Measurements from ENCODE around the gene DTNBP1.

DTNBP1 gene

DNA sequence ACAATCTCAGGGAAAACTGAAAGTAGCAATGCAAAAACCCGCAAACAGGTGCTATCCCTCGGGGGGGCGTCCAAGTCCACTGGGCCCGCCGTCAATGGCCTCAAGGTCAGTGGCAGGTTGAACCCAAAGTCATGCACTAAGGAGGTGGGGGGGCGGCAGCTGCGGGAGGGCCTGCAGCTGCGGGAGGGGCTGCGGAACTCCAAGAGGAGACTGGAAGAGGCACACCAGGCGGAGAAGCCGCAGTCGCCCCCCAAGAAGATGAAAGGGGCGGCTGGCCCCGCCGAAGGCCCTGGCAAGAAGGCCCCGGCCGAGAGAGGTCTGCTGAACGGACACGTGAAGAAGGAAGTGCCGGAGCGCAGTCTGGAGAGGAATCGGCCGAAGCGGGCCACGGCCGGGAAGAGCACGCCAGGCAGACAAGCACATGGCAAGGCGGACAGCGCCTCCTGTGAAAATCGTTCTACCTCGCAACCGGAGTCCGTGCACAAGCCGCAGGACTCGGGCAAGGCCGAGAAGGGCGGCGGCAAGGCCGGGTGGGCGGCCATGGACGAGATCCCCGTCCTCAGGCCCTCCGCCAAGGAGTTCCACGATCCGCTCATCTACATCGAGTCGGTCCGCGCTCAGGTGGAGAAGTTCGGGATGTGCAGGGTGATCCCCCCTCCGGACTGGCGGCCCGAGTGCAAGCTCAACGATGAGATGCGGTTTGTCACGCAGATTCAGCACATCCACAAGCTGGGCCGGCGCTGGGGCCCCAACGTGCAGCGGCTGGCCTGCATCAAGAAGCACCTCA, 166.3 kb downstream of the DTNBP1 start:
- no peak for DNase-seq
- TF ChIP-seq POLR2A (IDR thresholded peaks at IDR 0.05; ENCODE audit: low read length), result no peak
- TF ChIP-seq GATA1 (IDR thresholded peaks at IDR 0.05; ENCODE audit: low read depth, low read length), result no peak

DNA sequence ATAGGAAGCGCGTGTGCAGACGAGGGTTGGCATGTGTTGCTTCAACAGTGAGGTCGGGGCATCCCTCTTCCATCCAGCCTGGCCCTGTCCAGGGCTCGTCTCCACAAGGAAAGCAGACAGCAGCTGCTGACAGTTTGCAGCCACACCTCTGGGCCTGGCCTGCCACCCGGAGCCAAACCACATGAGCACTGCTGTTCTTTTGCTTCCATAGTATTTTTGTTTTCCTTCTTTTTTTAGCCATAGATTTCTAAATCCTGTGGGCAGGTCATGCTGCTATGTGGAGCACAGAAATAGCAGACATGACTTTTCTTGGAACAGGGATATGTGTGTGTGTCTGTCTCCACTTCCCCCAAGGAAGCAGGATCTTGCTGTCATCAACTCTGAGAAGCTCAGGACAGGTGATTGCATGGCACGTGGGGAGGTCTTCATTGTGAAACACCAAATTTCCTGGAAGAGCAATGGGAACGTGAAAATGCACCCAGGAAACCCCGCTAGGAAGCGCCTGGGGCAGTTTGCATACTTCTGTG, 167.4 kb downstream of the DTNBP1 start:
- TF ChIP-seq POLR2A (IDR thresholded peaks at IDR 0.05; ENCODE audit: low read length) (no peak), GATA1 (IDR thresholded peaks at IDR 0.05; ENCODE audit: low read depth, low read length) (no peak)
- no peak for DNase-seq

DNA sequence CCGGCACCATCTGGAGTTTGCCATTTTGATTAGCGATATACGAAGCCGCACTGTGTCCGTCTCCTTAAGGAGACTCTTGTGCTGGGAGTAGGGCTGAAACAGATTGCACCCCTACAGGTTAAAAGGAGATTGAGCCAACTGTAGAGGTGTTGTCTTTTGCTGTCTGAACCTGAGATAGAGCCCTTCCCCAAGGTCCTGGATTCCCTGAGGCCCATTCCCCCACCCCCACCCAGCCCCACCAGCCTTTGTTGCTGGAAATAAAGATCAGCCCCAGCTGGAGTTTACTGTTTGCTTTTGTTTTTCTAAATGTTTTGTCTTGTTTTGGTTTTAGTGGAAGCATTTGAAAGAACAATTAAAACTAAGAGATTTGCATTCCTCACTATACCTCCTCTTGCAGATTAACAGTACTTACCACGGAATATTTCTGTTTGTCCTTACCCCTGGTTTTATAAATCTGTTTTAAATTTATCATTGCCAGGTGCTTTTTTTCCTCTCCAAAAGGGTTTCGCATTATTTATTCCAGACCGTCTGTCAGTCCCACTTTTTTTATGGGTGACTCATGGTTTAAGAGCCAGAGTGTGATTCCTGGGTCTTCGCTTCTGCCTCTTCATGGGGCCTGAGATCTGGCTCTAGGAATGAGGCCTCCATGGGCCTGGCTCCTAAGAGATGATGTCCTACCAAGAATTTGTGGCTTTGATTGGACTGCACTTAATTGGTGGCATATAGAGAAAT, 169.2 kb downstream of the DTNBP1 start:
- no peak for DNase-seq
- TF ChIP-seq POLR2A (IDR thresholded peaks at IDR 0.05; ENCODE audit: low read length) (no peak), GATA1 (IDR thresholded peaks at IDR 0.05; ENCODE audit: low read depth, low read length) (no peak)

DNA sequence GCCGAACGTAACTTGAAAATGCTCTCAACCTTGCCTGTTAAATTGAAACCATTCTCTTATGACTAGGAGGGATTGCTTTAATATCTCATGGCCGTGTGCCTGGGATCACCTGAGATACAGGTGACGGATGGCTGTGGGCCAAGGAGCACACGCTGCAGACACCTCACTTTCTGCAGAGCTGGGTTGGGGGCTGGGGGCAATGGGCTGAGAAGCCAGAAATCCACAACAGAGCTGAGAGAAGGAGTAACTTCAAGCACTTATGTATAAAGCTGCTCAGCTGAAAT, 170.9 kb downstream of the DTNBP1 start:
- DNase-seq, result no peak
- TF ChIP-seq POLR2A (IDR thresholded peaks at IDR 0.05; ENCODE audit: low read length), result no peak
- no peak for TF ChIP-seq GATA1 (IDR thresholded peaks at IDR 0.05; ENCODE audit: low read depth, low read length)

DNA sequence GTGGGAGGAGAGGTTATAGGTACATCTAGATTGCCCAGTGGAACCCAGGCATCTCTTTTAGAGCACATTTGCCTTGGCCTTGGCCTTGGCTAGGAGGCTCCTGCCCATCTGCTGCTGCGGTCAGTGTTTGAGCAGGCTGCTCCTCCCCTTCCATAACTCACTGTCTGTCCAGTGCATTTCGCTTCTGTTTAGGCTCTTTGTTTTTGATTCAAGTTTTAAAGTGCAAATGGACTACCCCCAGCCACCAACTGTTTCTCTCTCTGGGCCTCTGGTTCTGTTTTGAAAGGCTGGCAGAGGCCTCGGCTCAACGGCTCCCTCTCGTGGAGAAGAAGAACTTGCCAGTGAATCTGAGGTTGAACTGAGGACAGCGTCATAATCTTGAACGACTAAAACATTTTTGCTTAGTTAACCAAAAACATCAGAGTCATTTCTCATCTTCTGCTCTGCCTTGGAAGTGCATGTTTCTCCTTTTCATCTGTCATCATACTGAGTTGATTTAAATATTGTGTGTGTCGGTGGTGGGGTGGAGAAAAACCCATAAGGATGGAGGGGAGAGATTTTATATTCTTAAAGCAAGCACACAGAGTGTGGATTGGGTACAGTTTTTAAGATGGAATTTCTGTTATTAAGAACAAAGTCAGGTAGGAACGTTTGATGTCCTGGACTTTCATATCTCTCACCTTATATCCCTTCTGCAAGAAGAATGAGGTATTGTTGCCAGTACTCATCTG, 171.4 kb downstream of the DTNBP1 start:
- peak; percentile 73 to 87 for DNase-seq
- no peak for TF ChIP-seq POLR2A (IDR thresholded peaks at IDR 0.05; ENCODE audit: low read length)
- no peak for TF ChIP-seq GATA1 (IDR thresholded peaks at IDR 0.05; ENCODE audit: low read depth, low read length)

DNA sequence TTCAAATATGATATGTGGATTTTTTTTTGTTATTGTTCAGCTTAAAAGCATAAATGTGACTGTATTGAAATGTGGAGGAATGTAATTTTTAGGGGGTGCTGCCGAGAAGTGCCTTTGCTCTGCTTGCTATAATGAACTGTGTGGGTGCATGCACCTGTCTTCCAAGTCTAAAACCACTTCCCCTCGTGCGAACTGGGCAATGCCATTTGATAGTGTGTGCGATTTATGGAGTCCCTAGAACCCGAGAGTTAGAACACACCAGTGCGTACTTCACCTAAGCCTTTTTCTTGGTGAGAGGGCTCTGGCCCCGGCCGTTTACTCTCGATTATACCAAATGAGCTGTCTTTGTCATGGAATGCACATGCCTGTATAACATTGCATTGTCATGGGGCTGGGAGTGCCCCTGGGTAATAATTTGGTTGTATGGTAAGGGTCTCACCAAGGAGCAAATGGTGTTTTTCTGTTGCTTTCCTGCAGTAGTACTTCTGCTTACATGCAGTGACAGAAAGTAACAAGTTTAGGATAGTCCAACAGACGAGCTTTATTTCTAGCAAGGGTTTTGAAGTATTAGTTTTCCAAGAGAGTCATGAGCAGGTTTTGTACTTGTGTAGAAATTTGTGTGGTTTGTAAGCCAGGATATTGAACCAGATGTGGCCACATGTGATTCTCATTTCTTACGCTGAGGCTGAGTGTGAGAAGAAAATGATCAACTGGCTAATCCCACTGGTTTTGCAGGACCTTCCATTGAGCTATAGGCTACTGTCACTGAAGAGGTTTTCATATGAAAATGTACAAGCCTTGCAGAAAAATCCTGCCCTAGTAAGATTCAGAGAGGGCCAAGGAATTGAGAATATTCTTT, 172.4 kb downstream of the DTNBP1 start:
- DNase-seq, result no peak
- TF ChIP-seq POLR2A (IDR thresholded peaks at IDR 0.05; ENCODE audit: low read length), result no peak
- no peak for TF ChIP-seq GATA1 (IDR thresholded peaks at IDR 0.05; ENCODE audit: low read depth, low read length)

DNA sequence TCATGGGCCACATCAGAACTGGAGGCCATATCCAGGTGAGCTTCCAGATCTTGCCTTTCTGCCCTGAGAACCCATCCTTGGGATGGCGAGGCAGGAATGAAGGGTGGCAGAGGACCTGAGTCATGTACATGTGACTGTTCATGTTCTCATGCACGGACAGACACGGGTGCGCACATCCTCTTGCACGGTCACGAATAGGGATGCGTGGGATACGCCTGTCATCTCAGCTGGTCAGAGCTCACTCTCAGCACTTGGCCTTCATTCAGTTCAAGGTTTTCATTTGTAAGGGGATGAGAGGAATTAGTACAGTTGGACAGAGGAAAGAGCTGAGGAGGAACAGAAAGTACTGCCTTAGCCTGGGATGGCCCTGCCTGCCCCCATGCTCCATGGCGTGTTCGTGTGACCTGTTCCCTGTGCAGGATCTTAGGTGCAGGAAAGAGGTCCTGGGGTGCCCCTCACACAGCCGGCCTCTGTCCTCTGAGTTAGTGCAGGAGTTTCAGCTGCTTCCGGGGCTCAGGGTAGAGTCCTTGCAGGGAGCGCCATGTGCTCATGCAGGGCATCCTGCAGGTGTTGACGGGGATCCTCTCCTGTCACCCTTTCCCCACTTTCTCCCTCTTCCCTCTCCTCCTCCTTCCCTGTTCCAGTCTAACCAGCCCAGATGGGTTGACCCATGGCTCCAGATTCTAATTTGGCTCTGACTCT, 173.4 kb downstream of the DTNBP1 start:
- TF ChIP-seq POLR2A (IDR thresholded peaks at IDR 0.05; ENCODE audit: low read length) (no peak), GATA1 (IDR thresholded peaks at IDR 0.05; ENCODE audit: low read depth, low read length) (no peak)
- DNase-seq, result no peak

DNA sequence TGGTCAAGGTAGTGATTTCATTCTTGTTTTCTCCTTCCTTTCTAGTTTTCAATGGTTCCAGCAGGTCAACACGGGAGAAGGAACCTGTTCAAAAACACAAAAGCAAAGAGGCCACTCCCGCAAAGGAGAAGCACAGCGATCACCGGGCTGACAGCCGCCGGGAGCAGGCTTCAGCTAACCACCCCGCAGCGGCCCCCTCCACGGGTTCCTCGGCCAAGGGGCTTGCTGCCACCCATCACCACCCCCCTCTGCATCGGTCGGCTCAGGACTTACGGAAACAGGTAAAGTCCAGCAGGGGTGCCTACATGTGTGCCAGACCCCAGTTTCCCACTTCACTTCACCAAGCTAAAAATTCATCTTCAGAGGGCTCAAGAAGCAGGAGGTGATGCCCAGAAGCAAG, 175.6 kb downstream of the DTNBP1 start:
- no peak for DNase-seq
- TF ChIP-seq GATA1 (IDR thresholded peaks at IDR 0.05; ENCODE audit: low read depth, low read length) (no peak), POLR2A (IDR thresholded peaks at IDR 0.05; ENCODE audit: low read length) (no peak)

DNA sequence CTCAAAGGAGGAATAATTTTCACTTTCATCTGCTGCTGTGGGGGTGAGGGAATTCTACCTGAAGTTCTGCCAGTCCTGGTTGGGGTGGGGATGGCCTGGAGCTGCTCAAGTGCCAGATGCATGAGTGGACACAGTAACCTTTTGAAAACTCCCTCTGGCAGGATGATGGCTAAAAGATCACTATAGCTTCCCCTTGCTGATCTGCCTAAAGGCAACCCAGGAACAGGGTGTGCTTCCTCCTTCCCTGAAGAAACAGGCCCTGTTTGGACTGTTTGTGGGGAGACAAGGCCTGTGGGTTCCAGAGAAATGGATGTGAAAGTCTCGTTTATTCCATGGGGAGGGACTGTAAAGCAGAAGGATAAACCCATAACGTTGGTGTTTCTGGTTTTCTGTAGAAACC, 176.9 kb downstream of the DTNBP1 start:
- TF ChIP-seq POLR2A (IDR thresholded peaks at IDR 0.05; ENCODE audit: low read length) (no peak), GATA1 (IDR thresholded peaks at IDR 0.05; ENCODE audit: low read depth, low read length) (no peak)
- DNase-seq, result no peak

DNA sequence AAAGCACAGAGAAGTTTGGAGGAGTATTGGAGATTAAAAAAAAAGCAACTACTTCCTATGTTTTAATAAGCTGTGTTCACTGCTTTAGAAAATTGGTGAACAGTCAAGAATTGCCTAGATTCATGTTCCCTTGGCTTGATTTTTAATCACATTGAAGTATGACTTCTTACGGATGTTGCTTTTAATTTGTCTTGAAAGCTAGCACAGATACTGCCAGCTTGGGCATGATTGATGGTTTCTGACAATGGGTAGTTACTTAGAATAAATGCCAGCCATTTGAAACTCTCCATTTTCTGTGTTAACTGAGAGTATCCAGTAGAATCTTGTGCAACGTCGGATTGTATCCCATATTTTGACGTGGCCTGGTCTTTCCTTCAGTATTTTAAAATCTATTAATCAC, 178.0 kb downstream of the DTNBP1 start:
- no peak for DNase-seq
- no peak for TF ChIP-seq POLR2A (IDR thresholded peaks at IDR 0.05; ENCODE audit: low read length)
- TF ChIP-seq GATA1 (IDR thresholded peaks at IDR 0.05; ENCODE audit: low read depth, low read length), result no peak

DNA sequence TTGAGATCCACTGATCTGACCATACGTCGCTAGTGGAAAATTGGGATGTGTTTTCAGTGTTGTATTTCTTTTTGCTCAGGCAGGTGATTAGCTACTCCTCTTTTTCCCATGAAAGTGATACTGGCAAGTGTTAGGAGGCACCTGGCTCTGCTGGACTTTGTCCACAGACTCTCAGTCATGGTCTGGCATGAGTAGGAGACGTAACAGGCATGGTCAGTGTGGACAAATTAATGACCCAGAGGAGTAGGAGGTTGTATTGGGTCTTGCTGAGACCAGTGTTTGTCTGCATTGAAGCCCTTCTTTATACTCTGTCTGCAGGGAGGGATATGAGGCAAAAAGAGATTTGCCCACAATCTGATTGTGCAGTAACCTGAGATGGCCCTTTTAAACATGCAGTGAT, 178.7 kb downstream of the DTNBP1 start:
- TF ChIP-seq POLR2A (IDR thresholded peaks at IDR 0.05; ENCODE audit: low read length) (no peak), GATA1 (IDR thresholded peaks at IDR 0.05; ENCODE audit: low read depth, low read length) (no peak)
- DNase-seq, result no peak

DNA sequence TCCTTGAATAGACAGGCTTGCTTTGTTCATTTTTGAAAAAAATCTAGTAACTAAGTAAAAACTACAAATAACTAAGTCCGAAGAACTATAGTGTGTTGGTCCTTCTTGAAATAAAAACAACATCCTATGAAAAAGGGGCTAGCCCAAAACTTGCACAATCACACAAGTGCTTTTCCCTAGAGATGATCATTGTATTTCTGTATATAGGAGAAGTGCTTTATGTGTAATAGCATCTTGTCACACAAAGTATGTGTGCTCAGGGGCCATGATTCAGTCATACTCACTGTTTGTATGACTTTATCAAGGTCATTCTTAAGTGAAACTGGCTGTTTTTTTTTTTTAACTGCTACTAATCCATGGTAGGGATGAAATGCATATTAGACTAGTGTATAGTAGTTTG, 179.8 kb downstream of the DTNBP1 start:
- DNase-seq, result peak in 1 of 2 experiments; percentile 26
- no peak for TF ChIP-seq POLR2A (IDR thresholded peaks at IDR 0.05; ENCODE audit: low read length)
- TF ChIP-seq GATA1 (IDR thresholded peaks at IDR 0.05; ENCODE audit: low read depth, low read length), result no peak

Measured in erythroblast (primary cell).